NCI-H2107 (cell line): ENCODE results near the gene TAS1R3.
A peak's percentile ranks its signal among the peaks of the same experiment; 100 is the strongest.

Experiments
- DNase-seq: peaks from one replicate; lab custom pipeline; 2025; lab: John Stamatoyannopoulos, UW

Gene TAS1R3

GRCh38 chr1:1295154-1295923 lies 35.7 kb upstream of the TAS1R3 start:
- no peak for DNase-seq

- no peak for DNase-seq
Measured at GRCh38 chr1:1296070-1297061, 34.7 kb upstream of the TAS1R3 start.

GRCh38 chr1:1297802-1298424 lies 33.2 kb upstream of the TAS1R3 start:
- DNase-seq = no peak

GRCh38 chr1:1298861-1299685 lies 32.0 kb upstream of the TAS1R3 start:
- DNase-seq = no peak

GRCh38 chr1:1299686-1300351 lies 31.3 kb upstream of the TAS1R3 start:
- DNase-seq = no peak

DNA sequence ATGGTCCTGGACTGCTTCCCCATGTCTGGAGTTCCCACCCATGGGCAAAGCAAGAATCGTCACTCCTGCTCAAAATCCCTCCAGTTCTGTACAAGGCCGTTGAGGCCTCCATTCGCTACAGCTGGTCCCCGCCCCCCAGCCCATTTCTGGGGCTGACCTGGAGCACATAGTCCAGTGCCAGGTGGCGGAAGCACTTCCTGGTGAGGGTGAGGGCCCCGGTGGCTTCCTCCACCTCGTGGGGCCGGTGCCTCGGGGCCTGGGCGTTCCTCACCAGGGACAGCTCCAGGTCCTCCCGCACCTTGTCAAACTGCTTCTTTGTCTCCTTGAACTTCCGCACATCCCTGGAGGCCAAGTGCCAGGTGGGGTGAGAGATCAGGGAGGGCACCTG lies 30.7 kb upstream of the TAS1R3 start:
- no peak for DNase-seq

- DNase-seq = no peak
Measured at GRCh38 chr1:1302006-1302430, 29.1 kb upstream of the TAS1R3 start.

DNA sequence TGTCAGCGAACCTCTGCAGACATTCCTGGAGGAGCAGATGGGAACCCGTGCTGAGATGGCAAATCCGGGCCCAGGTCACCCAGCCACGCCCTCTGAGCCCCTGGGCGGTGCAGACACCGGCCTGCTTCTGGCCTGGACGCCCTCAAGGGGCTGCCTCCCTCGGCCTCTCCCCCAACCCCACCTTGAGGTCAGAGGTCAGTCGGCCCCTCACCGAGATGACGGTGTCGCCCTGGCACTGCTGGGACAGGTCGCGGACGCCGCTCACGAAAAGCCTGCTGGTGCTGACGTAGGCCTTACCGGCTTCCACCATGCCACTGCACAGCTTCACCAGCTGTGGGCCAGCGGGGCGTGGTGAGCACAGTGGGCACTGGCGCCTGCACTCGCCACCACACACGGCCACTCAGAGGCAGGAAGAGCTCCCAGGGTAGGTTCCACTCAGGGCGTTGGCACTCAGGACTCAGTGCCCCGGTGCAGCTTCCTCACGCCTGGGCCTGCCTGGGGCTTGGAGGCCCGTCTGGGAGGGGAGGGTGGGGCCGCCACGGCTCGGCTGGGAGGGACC lies 28.1 kb upstream of the TAS1R3 start:
- DNase-seq = no peak

DNA sequence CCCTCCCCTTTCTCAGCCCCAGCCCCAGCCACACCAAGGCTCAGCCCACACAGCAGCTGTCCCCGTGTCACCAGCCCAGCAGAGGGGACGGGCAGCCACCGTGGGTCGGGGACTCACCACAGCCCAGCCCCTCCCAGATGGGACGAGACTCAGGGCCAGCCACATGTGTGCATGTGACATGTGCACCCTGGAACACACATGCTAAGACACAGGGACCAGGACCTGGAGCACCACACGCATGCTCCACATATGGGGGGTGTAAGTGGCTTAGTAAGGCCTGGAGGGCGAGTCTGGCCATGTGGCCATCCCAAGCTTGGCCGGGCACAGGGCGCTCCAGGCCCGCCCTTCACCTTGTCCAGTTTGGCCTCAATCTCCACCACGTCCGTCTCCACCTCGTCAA lies 27.3 kb upstream of the TAS1R3 start:
- DNase-seq = no peak

DNA sequence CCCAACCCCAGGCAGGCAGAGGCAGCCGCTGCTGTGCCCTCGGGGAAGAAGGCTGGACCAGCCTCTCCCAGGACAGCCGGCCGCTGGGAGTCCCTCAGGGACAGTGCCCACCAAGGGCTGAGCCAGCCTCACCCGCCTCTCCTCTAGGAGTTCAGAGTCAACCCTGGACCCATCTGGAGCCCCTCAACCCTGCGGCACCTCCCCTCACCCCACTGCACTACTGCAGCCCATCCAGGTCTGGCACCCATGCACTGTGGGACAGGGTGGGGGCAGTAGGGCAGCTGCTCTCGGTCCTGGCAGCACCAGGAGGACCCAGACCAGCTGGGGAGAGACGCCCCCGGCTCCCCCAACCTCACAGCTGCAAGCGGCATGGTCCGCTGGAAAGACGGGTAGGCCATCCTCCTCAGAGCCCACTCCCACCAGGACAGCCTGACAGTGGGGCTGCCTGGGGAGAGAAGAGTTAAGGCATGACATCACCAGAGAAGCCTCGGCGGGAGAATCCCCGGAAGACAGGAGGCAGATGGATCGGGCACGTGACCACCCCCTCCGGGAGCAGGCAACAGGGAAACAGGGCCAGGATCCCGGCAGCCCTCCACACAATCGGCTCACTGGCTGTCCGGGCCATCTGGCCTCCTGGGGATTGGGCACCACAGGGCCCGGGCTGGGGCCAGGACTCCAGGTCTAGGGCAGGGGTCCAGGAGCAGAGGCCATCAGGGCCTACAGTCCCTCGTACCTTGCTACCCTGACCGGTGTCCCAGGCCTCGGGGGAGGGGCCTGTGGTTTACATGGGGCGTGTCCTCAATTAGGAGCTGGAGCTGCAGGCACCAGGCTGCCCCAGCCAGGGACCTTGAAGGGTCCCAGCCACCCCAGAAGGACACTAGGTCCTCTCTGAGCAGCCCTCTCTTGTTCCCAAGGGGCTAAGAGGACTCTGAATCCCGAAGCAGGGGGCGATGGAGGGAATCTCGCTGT lies 26.5 kb upstream of the TAS1R3 start:
- peak; percentile 40 for DNase-seq

DNA sequence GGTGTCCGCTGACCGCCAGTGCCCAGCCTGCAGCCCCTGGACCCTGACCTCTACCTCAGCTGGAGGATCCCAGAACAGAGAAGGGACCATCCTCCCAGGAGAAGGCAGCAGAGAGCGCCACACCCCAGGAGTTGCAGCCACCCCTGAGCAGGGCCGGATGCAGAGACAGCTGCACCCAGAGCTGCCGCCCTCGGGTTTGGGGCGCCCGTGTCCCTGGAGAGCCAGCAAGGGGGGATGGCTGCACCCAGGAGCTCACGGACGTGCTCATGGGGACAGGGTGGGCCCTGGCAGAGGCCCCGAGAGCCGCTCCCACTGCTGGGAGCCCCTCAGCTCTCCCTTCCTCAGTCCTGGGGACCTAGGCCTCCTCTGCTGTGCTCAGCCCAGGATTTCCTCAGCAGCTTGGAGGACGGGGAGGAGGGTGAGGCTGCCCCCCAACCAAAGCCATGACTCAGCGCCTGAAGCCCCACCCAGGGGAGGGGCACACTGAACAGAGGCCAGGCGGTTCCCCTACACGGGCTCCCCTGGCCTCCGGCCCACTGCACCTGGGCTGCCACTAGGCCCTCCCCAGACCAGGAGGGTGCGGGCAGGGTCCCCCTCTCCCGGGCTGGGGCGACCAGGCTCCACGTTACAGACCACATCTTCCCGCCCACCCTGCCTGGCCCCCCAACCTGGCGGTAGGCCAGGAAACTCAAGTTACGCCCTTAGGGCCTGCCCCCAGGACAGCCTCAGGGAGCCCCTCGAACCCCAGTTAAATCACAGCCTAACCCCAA lies 25.6 kb upstream of the TAS1R3 start:
- DNase-seq = no peak

DNA sequence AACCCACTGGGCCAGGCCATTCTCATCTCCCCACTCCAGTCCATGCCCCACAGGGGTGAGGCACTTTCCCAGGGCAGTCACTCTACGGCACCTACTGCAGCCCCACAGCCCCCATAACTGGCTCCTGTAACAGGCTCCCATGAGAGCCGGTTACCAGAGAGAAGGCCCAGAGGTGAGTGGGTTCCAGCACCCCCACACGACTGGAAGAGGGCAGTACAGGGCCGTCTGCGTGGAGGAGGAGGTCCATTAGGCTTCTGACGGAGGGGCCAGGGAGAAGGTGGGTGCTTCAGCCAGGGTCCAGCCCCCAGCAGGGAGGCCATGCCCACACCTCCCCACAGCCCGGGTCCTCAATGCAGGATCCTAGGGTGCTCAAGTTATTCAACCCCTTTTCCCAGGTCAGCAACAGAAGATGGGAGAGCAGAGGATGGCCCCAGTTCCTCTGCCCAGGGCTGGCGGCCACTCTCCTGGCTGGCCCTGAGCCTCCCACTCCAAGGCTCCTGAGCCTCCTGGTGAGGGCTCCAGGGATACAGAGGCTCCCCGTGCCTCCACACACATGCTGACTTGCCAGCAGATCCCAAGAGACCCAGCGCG lies 24.9 kb upstream of the TAS1R3 start:
- no peak for DNase-seq

DNA sequence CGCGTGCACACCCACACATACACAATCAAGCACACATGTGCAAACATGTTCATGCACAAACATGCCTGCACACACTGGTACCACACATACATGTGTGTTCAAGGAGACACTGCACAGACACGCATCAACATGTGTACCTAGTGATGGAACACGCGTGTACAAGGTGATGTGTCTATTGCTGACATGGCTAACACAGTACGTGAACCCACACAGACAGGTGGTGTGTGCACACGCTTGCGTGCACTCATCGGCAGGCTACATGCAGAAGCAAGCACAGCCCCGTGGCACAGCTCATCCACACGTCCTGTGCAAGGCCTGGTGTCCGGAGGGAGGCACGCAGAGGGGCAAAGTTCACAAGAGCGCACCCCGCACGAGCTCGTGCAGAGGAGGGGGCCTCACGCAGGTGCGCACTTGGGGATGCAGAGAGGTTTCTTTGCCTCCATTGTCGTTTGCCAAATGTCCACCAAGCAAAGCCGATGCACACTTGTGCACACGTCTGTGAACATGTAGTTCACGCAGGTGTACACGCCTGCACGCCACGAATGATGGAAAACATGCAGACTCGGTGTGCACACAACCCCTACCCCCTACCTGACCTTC lies 24.3 kb upstream of the TAS1R3 start:
- no peak for DNase-seq

- no peak for DNase-seq
Measured at GRCh38 chr1:1307261-1307922, 23.7 kb upstream of the TAS1R3 start.

GRCh38 chr1:1307923-1308755 lies 22.9 kb upstream of the TAS1R3 start, which contains the start of the genes ACAP3 and PUSL1:
Gene ACAP3, minus strand, starts transcription at chr1:1307930. Its CDS starts 115 bp downstream, at chr1:1307815.
Gene PUSL1, plus strand, starts transcription at chr1:1308597. Its CDS starts 47 bp downstream, at chr1:1308644.
- DNase-seq = no peak

DNA sequence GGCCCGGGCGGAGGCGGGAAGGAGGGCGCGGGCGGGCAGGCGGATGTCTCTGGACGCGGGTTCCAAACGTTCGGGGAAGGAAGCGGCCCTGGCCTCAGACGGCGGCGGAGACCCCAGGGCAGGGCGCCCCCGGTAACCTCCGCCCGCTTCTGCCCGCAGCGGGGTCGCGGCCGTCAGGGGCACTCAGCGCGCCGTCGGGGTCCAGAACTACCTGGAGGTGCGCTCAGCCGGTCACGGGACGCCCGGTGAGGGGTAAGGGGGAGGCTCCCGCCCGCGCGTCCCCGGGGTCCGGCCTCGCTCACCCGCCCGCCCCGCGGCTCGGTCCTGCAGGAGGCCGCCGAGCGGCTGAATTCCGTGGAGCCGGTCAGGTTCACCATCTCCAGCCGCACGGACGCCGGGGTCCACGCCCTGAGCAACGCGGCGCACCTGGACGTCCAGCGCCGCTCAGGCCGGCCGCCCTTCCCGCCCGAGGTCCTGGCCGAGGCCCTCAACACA lies 22.3 kb upstream of the TAS1R3 start:
- no peak for DNase-seq
